Neural crest cell (in vitro differentiated cells): ENCODE results near the gene GSTA4. TPM values are rescaled to one million over a fixed set of nuclear protein-coding genes. Genes with fewer than 3 reads are reported as not detected.

Source experiments
- DNase-seq: peaks from one replicate; pipeline ENCODE4 v3.0.0; 2021; ENCODE audit warnings: low read depth, mixed read lengths, low spot score
- H3K27ac Mint-ChIP-seq: one replicate; pipeline ENCODE4 v1.8.0; 2021; ENCODE audit warnings: mild to moderate bottlenecking, mixed read lengths; ENCODE audit not compliant: unreplicated experiment
- H3K27me3 Mint-ChIP-seq: 2 replicates; pipeline ENCODE4 v1.8.0; 2021; ENCODE audit warnings: low read depth, mild to moderate bottlenecking, mixed read lengths
- H3K36me3 Mint-ChIP-seq: 2 replicates; pipeline ENCODE4 v1.8.0; 2021; ENCODE audit warnings: low read depth, mild to moderate bottlenecking, mixed read lengths
- H3K4me1 Mint-ChIP-seq: 2 replicates; pipeline ENCODE4 v1.8.0; 2021; ENCODE audit warnings: mixed read lengths
- H3K4me3 Mint-ChIP-seq: one replicate; pipeline ENCODE4 v1.8.0; 2021; ENCODE audit warnings: mild to moderate bottlenecking, mixed read lengths
- H3K9me3 Mint-ChIP-seq: 2 replicates; pipeline ENCODE4 v1.8.0; 2021; ENCODE audit warnings: mixed read lengths
- total RNA-seq: library from RNA; stranded (reverse); gene quantifications from 2 replicates; pipeline ENCODE4 v1.2.1, GENCODE V29; 2021
- TF ChIP-seq, protein P1 (sequence below): fragments of 200-600 bp; sonication (generic); conservative IDR thresholded peaks from 2 replicates; pipeline ENCODE4 v1.5.0; 2021; ENCODE audit warnings: antibody characterized with exemption, mild to moderate bottlenecking

The GSTA4 gene
- total RNA-seq, 1 donor from 2014 or later, result 70.7 TPM

DNA sequence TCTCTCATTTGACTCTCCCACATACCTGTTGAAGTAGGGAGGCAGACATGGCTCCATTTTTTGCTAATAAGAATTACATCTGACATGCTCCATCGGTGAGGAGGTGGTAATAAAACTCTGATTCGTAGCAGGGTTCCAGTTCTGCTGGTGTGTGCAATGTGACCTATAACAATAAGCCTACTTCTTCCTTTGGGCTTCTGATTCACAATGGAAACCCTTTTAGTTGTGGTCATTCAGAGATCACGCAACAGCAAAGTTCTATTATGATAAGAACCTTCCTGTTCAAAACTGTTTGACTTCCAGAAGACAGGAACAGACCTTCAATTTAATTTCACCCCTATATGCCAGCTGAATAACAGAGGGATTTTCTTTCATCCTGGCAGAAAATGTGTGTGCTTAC, 31.4 kb upstream of the GSTA4 start:
- peaks cover 20% of the 10 kb centered on the region for H3K4me1 Mint-ChIP-seq
- peaks cover 19% of the 10 kb centered on the region for H3K36me3 Mint-ChIP-seq
- TF ChIP-seq, protein P1, sequence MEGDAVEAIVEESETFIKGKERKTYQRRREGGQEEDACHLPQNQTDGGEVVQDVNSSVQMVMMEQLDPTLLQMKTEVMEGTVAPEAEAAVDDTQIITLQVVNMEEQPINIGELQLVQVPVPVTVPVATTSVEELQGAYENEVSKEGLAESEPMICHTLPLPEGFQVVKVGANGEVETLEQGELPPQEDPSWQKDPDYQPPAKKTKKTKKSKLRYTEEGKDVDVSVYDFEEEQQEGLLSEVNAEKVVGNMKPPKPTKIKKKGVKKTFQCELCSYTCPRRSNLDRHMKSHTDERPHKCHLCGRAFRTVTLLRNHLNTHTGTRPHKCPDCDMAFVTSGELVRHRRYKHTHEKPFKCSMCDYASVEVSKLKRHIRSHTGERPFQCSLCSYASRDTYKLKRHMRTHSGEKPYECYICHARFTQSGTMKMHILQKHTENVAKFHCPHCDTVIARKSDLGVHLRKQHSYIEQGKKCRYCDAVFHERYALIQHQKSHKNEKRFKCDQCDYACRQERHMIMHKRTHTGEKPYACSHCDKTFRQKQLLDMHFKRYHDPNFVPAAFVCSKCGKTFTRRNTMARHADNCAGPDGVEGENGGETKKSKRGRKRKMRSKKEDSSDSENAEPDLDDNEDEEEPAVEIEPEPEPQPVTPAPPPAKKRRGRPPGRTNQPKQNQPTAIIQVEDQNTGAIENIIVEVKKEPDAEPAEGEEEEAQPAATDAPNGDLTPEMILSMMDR, result no peak
- peaks cover 3% of the 10 kb centered on the region for H3K9me3 Mint-ChIP-seq
- no peak for DNase-seq
- H3K4me3 Mint-ChIP-seq, result no peak overlapping the region
- H3K27me3 Mint-ChIP-seq, result no peaks in the 10 kb centered on the region
- H3K27ac Mint-ChIP-seq, result no peak overlapping the region

DNA sequence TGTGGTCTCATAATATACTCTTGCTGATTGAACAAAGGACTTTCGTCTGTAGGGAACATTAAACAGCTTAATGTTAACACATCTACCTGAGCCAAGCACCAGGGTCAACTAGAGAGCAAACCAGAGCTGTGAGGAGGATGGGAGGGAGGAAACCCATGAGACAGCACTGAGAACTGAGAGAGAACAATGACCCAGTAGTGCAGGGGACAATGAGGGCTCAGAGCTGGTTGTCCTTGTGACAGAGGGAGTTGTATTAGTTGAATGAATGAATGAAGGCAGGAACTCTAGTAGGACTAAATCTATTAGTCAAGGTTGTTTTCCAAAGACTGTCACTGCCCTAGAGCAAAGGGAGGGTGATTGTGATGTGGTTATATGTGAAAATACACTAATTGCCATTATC, 28.2 kb upstream of the GSTA4 start:
- TF ChIP-seq, protein P1, result no peak
- no peak overlapping the region for H3K27ac Mint-ChIP-seq
- peaks cover 3% of the 10 kb centered on the region for H3K9me3 Mint-ChIP-seq
- DNase-seq, result no peak
- peaks cover 14% of the 10 kb centered on the region for H3K36me3 Mint-ChIP-seq
- no peak overlapping the region for H3K4me3 Mint-ChIP-seq
- no peaks in the 10 kb centered on the region for H3K27me3 Mint-ChIP-seq
- peaks cover 20% of the 10 kb centered on the region for H3K4me1 Mint-ChIP-seq

DNA sequence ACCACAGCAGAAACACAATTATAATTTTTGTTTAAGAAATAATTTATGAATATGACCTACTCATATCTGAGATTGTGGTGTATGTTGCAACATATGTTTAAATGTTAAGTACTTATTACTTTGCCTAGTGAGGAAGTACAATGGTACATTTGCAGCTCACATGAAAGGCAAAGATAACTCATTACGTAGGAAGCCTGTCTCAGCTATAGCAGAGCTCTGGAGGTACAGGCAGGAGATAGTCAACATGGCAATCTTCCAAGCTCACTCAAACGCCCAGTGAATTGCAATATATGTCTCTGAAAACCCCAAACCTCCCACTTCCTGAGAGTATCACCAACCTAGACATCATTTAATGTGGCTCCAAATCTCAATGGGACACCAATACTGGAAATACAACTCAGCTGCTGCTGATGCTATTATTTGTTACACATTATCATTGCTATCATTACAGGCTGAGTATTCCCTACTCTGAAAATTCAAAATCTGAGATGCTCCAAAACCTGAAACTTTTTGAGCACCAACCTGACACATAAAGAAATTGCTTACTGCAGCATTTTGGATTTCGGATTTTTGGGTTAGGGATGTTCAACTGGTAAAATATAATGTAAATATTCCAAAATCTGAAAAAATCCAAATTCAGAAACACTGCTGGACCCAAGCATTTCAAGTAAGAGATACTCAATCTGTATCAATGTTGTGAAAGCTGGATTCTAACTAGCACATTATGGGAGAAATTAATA, 25.1 kb upstream of the GSTA4 start:
- no peak overlapping the region for H3K4me3 Mint-ChIP-seq
- no peak overlapping the region for H3K27ac Mint-ChIP-seq
- peaks cover 11% of the 10 kb centered on the region for H3K4me1 Mint-ChIP-seq
- peaks cover 3% of the 10 kb centered on the region for H3K9me3 Mint-ChIP-seq
- no peak for DNase-seq
- H3K36me3 Mint-ChIP-seq, result peaks cover 26% of the 10 kb centered on the region
- no peaks in the 10 kb centered on the region for H3K27me3 Mint-ChIP-seq
- TF ChIP-seq, protein P1, result no peak

DNA sequence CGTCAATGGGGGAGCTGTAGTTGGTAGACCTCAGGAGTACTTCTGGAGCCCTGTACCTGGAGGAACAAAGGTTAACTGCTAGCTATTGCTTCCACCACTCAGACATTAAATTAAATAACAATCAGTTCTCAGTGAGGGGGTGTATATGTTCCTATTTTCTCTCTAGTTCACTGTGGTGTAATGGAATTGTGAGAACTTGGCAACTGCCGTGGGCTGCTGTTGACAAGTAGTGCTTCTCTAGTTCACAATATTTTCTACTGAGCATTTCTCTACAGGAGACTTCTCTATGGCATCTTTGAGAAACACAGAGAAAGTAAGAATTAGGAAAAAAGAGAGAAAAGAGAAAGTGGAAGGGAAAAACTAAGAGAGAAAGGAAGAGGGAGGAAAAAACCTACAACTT, 23.4 kb upstream of the GSTA4 start:
- Mint-ChIP-seq H3K27ac (no peak overlapping the region), H3K36me3 (peaks cover 19% of the 10 kb centered on the region), H3K4me3 (no peak overlapping the region), H3K27me3 (no peaks in the 10 kb centered on the region), H3K9me3 (no peaks in the 10 kb centered on the region), H3K4me1 (peaks cover 4% of the 10 kb centered on the region)
- DNase-seq, result no peak
- TF ChIP-seq, protein P1, result no peak

DNA sequence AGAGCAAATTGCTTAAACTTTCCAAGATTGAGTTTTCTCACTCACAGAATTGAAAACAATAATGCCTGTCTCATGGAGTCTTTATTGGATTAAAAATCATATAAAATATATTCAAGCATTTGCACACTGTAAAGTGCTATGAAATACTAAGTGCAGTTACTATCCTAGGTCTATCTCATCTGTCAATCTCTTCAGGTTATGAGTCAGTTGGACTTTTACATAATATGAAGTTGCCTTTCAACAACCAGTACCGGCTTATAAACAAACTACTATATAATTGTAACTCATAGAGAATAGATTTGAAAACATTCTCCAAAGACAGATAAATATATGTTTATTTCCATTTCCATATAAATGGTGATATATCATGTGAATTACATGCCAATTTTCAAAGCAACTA, 20.4 kb upstream of the GSTA4 start:
- Mint-ChIP-seq H3K27me3 (no peaks in the 10 kb centered on the region), H3K4me1 (no peaks in the 10 kb centered on the region), H3K4me3 (no peak overlapping the region), H3K27ac (no peak overlapping the region), H3K9me3 (no peaks in the 10 kb centered on the region), H3K36me3 (peaks cover 21% of the 10 kb centered on the region)
- DNase-seq, result no peak
- TF ChIP-seq, protein P1, result no peak
